ENCODE data around the gene C12orf75.
"Not testable (repeated sequence)": the region's sequence is repeated elsewhere in the genome, so short reads cannot be mapped to it uniquely, and the experiment has no call there.

Gene C12orf75

GRCh38 chr12:105296116-105297089 lies 34.1 kb upstream of the C12orf75 start:
- H3K27ac ChIP-seq: no peak overlapping the region

GRCh38 chr12:105300883-105301282 lies 29.6 kb upstream of the C12orf75 start:
- no peak for TF ChIP-seq CTCF (conservative IDR thresholded peaks at IDR 0.05)
- no peak for TF ChIP-seq ZFX (IDR thresholded peaks at IDR 0.05)

More at GRCh38 chr12:105296116-105297089, 34.1 kb upstream of the C12orf75 start:
- TF ChIP-seq CTCF (conservative IDR thresholded peaks at IDR 0.05) (no peak), ZFX (IDR thresholded peaks at IDR 0.05) (no peak)

GRCh38 chr12:105301696-105302095 lies 28.8 kb upstream of the C12orf75 start:
- no peak overlapping the region for H3K27ac ChIP-seq
- no peak for TF ChIP-seq CTCF (conservative IDR thresholded peaks at IDR 0.05)
- no peak for TF ChIP-seq ZFX (IDR thresholded peaks at IDR 0.05)

More at GRCh38 chr12:105300883-105301282, 29.6 kb upstream of the C12orf75 start:
- H3K27ac ChIP-seq: no peak overlapping the region

GRCh38 chr12:105302986-105303385 lies 27.5 kb upstream of the C12orf75 start:
- H3K27ac ChIP-seq: not testable (repeated sequence)

GRCh38 chr12:105304626-105305025 lies 25.9 kb upstream of the C12orf75 start:
- not testable (repeated sequence) for H3K27ac ChIP-seq

- H3K27ac ChIP-seq: not testable (repeated sequence)
These were observed 22.7 kb upstream of the C12orf75 start for GRCh38 chr12:105307601-105308314.

GRCh38 chr12:105308839-105309238 lies 21.7 kb upstream of the C12orf75 start:
- not testable (repeated sequence) for H3K27ac ChIP-seq

- H3K27ac ChIP-seq: not testable (repeated sequence)
These were observed 21.1 kb upstream of the C12orf75 start for GRCh38 chr12:105309384-105309783.

- not testable (repeated sequence) for H3K27ac ChIP-seq
These were observed 19.9 kb upstream of the C12orf75 start for GRCh38 chr12:105310476-105311085.

GRCh38 chr12:105311936-105312335 lies 18.6 kb upstream of the C12orf75 start:
- not testable (repeated sequence) for H3K27ac ChIP-seq

GRCh38 chr12:105313755-105314154 lies 16.7 kb upstream of the C12orf75 start:
- H3K27ac ChIP-seq: not testable (repeated sequence)
